GM12891 (cell line): ENCODE data around the gene NCOA3.

Source experiments
- DNase-seq: peaks from one replicate; pipeline ENCODE4 v3.0.0; 2011; ENCODE audit warnings: low spot score; ENCODE audit not compliant: insufficient read length
- FAIRE-seq: peaks from 2 replicates; lab custom pipeline; 2011; peaks lifted over from hg19 to GRCh38; lab: Jason Lieb, UNC
- PAX5 ChIP-seq: IDR thresholded peaks from 2 replicates; pipeline ENCODE4 v1.6.1; 2011; ENCODE audit warnings: low read length, moderate library complexity, mild to moderate bottlenecking; ENCODE audit not compliant: insufficient read depth, severe bottlenecking
- POLR2A ChIP-seq: IDR thresholded peaks from 2 replicates; pipeline ENCODE4 v1.6.1; 2011; ENCODE audit warnings: low read depth, low read length, control low read depth
- POLR2AphosphoS5 ChIP-seq: IDR thresholded peaks from 2 replicates; pipeline ENCODE4 v1.6.1; 2011; ENCODE audit warnings: low read depth, low read length, control low read depth
- POU2F2 ChIP-seq: IDR thresholded peaks from 2 replicates; pipeline ENCODE4 v1.6.1; 2011; ENCODE audit warnings: low read depth, mild to moderate bottlenecking, control low read depth, low read length, moderate library complexity
- SPI1 ChIP-seq: IDR thresholded peaks from 2 replicates; pipeline ENCODE4 v1.6.1; 2011; ENCODE audit warnings: low read depth, low read length, control low read depth
- TAF1 ChIP-seq: IDR thresholded peaks from 2 replicates; pipeline ENCODE4 v1.6.1; 2011; ENCODE audit warnings: low read depth, low read length, control low read depth

Gene NCOA3

DNA sequence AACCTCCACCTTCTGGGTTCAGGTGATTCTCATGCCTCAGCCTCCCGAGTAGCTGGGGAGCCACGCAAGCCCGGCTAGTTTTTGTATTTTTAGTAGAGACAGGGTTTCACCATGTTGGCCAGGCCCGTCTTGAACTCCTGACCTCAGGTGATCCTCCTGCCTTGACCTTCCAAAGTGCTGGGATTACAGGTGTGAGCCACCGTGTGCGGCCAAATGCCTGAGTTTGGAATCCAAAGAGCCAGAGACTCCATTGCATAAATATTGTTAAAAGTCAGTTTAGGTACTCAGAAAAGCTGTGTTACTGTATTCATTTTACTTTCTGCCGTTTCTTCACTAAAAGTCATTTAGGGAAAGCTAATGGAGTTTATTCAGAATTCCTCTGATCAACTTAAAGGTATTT, 146.3 kb downstream of the NCOA3 start:
- no peak for TF ChIP-seq SPI1
- TF ChIP-seq POU2F2, result no peak
- TF ChIP-seq POLR2A, result no peak
- DNase-seq, result no peak
- FAIRE-seq, result no peak

DNA sequence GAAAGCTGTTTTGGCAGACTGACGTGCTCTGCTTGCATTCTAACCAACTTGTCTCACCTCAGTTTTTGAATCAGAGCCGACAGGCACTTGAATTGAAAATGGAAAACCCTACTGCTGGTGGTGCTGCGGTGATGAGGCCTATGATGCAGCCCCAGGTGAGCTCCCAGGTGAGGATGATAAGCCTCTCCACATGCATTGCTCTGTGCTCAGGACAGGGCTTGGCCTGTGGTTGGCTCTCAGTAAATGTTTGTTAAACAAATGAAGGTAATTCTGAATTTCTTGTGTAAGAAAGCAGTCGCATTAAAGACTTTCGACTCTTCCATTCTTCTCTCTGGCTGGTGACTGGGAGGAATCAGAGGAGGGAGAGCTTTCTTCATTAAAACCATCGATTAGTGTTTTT, 147.3 kb downstream of the NCOA3 start:
- FAIRE-seq (no peak), DNase-seq (no peak)
- TF ChIP-seq PAX5 (no peak), POLR2AphosphoS5 (no peak), POLR2A (no peak), SPI1 (no peak), POU2F2 (no peak), TAF1 (no peak)

DNA sequence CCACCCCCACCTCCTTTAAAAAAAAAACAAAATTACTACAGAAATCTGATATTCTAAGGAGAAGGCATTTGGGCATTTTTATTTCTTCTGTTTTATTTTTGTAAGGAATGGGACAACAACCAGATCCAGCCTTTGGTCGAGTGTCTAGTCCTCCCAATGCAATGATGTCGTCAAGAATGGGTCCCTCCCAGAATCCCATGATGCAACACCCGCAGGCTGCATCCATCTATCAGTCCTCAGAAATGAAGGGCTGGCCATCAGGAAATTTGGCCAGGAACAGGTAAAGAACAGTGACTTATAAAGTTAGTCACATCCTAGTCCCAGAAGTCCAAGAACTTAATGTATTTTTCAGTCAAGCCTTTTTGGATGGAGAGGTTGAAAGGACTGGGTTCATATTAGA, 150.6 kb downstream of the NCOA3 start:
- no peak for DNase-seq
- TF ChIP-seq POLR2A (no peak), PAX5 (no peak), TAF1 (no peak), POLR2AphosphoS5 (no peak), POU2F2 (no peak), SPI1 (no peak)
- no peak for FAIRE-seq

DNA sequence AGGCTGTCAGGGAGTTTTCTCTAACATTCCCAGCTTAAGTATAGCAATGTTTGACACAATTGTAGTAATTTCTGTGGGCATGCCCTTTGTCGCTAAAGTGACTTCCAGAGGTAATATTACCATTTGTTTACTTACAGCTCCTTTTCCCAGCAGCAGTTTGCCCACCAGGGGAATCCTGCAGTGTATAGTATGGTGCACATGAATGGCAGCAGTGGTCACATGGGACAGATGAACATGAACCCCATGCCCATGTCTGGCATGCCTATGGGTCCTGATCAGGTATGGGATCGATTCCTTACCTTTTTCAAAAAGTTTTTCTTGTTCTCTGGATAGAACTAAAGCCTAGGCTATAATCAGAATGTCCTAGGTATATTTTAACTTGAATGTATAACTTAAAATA, 151.1 kb downstream of the NCOA3 start:
- DNase-seq (no peak), FAIRE-seq (peak; percentile 33)
- no peak for TF ChIP-seq POLR2AphosphoS5
- TF ChIP-seq POU2F2, result no peak
- no peak for TF ChIP-seq POLR2A
- no peak for TF ChIP-seq SPI1
- no peak for TF ChIP-seq TAF1
- TF ChIP-seq PAX5, result no peak

DNA sequence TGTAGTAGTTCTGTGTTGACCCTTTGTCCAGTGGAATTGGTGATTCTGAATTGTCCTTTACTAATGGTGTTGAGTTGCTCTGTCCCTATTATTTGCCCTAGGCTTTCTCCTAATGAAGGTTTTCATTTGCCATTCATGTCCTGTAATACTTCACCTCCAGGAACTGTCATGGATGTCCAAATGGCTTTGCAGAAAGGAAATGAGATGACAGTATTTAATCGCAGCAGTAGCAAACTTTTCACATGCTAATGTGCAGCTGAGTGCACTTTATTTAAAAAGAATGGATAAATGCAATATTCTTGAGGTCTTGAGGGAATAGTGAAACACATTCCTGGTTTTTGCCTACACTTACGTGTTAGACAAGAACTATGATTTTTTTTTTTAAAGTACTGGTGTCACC, 152.2 kb downstream of the NCOA3 start:
- FAIRE-seq (no peak), DNase-seq (no peak)

DNA sequence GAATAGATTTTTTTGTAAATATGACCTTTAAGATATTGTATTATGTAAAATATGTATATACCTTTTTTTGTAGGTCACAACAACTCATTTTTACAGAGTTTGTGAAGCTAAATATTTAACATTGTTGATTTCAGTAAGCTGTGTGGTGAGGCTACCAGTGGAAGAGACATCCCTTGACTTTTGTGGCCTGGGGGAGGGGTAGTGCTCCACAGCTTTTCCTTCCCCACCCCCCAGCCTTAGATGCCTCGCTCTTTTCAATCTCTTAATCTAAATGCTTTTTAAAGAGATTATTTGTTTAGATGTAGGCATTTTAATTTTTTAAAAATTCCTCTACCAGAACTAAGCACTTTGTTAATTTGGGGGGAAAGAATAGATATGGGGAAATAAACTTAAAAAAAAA, 152.7 kb downstream of the NCOA3 start:
- DNase-seq (no peak), FAIRE-seq (no peak)
- TF ChIP-seq SPI1 (no peak), TAF1 (no peak), POLR2A (no peak), POLR2AphosphoS5 (no peak), PAX5 (no peak), POU2F2 (no peak)

More for the DNA sequence above, 152.2 kb downstream of the NCOA3 start:
- no peak for TF ChIP-seq POU2F2
- TF ChIP-seq TAF1, result no peak
- TF ChIP-seq POLR2A, result no peak
- TF ChIP-seq PAX5, result no peak
- TF ChIP-seq POLR2AphosphoS5, result no peak
- no peak for TF ChIP-seq SPI1

DNA sequence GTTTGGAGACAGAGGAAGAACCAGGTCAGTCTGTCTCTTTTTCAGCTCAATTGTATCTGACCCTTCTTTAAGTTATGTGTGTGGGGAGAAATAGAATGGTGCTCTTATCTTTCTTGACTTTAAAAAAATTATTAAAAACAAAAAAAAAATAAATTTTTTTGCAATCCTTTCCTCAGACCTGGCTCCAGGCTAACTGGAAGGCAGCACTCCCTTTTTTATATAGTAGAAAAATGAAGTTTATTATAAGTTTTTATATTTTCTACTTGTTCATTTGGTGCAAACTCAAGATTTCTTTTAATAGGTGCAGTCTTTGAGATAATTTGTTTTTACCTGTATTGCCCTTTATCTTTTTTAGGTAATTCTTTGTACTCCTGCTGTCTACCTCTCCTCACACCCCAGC, 153.9 kb downstream of the NCOA3 start:
- no peak for DNase-seq
- TF ChIP-seq PAX5 (no peak), POLR2AphosphoS5 (no peak), SPI1 (no peak), POLR2A (no peak), TAF1 (no peak), POU2F2 (no peak)
- FAIRE-seq, result no peak

DNA sequence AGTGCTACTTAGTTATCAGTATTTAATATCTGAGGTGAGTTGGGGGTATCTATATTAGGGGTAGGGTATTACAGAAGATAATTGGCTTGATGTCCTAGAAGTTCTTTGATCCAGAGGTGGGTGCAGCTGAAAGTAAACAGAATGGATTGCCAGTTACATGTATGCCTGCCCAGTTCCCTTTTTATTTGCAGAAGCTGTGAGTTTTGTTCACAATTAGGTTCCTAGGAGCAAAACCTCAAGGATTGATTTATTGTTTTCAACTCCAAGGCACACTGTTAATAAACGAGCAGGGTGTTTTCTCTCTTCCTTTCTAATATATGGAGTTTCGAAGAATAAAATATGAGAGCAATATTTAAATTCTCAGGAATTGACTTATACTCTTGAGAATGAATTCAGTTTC, 154.6 kb downstream of the NCOA3 start:
- TF ChIP-seq POLR2AphosphoS5, result no peak
- no peak for TF ChIP-seq TAF1
- no peak for TF ChIP-seq POLR2A
- peak; percentile 40; the same call in 1 of the 2 replicates for TF ChIP-seq SPI1
- TF ChIP-seq PAX5, result no peak
- no peak for TF ChIP-seq POU2F2
- FAIRE-seq, result no peak
- DNase-seq, result no peak

DNA sequence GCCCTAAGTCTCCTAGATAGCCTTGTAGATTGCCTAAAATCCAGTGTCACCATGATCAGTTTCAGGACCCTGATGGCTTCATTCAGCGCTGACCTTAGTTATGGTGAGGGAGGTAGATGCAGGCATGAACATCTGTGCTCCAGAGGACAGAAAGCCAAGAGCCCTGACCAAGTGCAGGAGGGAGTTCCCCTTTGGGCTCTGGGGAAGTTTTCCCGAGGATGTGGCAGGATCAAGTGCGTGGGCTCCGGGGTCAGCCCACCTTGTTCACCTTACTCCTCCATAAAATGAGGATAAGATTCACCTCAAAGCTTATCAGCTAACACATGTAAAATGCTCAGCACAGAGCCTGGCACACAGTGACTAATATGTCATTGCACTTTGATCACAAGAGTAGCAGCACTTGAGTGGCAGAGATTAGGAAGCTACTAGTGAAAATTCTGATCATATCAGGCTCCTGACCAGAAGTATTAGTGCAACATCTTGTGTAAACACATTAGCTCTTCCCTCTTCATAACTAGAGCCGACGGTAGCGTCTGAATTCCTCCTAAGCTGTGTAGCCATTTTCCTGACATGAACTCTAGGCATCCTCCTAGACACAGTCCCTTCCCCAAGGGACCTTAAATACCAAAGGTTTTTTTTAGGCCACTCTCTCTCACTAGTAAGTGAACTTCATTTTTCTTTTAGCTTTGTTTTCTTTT, 158.4 kb downstream of the NCOA3 start:
- FAIRE-seq (no peak), DNase-seq (no peak)
- TF ChIP-seq TAF1 (no peak), SPI1 (no peak)

DNA sequence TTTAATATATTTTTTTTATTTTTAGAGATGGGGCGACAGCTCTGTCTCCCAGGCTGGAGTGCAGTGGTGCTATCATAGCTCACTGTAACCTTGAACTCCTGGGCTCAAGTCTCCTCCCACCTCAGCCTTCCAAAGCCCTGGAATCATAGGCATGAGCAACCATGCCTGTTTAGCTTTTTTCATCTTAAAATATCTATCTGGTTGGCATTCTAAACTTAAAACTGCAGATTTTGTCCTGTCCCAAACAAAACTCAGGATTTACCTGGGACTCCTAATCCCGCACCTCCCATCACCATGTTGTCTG, 158.9 kb downstream of the NCOA3 start:
- DNase-seq (no peak), FAIRE-seq (no peak)
- TF ChIP-seq PAX5 (no peak), POLR2A (no peak), SPI1 (no peak), POLR2AphosphoS5 (no peak), TAF1 (no peak), POU2F2 (no peak)
